HG03045 (cell line): ENCODE data around the gene ZBTB16.

Experiments used
- ATAC-seq: cut with Tn5 transposase; IDR thresholded peaks from one replicate; pipeline ENCODE4 v1.9.1; 2021; ENCODE audit warnings: mild to moderate bottlenecking, moderate library complexity; ENCODE audit not compliant: unreplicated experiment

ZBTB16 gene

DNA sequence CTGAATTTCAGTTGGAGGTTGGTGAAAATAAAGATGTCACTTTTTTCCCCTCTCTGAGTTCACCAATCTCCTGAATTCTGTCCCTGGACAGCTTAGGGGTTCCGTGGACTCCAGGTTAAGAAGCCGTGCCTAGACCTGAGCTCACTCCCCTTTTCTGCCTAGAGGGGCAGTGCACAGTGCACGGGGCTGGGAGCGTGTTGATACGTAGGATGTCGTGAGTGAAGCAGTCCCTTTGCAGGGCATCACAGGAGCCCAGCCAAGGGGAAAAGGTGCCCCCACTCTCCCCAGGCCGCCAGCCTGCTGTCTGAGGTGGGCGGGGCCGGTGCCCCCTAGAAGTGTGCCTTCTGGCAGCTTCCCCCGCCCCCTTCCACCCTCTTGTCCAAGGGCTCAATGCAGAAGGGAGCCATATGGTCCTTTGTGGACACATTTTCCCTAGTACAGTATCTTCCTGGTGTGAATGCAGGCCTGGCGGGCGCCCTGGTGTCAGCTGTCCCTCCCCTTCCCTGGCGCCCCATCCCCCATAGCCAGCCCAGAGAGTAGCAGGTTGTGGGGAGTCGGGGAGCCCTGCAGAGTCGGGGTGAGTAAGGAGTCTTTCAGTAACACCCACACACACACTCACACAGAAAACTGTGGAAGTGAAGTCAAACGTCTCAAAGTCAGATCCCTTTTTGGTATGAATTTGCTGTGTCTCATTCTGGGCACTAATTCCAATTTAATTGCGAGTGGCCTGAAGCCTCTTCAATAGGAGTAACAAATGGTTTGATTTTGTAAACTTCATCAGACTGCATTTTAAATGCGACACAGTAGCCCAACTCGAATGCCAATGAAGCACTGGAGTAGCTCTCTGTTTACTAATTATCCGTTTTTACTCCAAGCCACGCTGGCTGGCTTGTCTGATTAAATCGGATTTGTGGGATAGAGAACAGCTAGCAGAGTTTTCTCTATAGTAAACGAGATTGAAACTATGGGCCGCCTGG lies 169.2 kb downstream of the ZBTB16 start:
- no peak for ATAC-seq

DNA sequence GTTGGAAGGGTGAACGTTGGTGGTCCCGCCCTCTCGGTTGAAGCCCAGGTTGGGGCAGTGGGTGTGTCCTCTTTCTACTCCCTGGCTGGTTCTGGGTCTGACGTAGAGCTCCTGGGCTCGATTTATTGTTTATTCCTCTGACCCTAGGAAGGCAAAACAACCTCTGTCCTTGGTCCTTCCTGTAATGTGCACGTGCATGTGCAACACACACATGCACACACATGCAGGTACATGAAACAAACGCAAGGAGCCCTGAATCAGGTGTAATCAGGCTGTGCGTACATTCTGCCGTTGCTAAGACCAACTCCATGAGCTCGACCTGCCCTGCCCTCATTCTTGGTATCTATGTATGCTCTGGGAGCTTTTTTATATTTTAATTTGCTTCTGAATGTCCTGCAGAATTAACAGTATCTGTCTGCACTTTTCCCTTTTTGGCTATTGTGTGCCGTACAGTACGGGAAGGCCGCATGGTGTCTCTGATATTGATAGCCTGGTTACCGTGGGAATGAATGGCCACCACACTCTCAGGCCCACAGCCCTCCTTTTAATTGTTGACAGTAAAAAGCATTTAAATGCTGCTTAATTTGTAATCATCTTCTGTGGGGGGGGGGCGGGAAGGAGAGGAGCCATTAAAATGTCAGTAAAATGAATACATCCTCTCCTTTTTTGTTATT lies 170.7 kb downstream of the ZBTB16 start:
- ATAC-seq = no peak

DNA sequence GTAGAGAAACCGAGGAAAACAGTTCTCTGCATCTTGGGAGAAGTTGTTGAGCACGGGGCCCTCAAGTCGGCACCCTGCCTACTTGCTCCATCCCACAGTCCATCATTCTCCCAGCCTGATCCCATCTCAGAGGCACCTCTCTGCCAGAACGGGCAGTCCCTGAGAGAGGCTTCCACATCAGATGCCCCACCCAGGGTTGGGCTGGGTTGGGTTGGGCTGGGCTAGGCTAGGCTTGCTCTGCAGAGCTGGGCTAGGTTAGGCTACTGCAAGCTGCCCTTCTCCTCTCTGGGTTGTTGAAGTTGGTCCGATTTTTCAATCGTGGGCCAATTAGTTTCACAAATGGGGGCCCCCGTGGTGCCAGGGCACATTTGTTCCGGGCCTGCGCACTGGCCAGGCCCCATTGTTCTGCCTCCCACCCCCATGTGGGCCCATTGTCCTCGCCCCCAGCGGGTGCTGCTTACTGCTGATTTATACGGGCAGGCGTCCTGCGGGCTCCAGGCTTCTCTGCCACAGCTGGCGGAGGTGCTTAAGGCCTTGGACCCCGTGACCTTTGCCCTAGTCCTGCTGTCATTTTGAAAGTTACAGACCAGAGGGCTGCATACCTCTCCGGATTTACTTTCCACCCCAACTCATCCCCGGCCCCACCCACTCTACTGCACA lies 173.0 kb downstream of the ZBTB16 start:
- no peak for ATAC-seq

DNA sequence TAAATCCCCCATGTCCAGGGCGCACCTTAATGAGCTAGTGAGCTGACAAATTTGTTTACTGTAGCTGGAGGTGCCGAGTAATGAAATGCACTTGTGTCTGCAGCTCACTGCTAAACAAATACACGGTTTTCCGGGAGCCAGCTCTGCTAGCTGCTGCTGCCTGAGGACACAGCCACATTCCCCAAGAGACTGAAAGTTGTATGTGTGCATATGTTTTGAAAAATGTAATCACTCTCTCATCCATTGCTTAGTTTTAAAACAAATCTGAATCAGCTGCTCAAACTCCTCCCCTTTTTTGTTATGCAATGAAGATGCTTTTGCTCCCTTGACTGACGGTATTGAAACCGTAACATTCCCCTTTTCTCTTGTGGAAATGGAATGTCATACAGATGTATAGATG lies 174.2 kb downstream of the ZBTB16 start:
- no peak for ATAC-seq

DNA sequence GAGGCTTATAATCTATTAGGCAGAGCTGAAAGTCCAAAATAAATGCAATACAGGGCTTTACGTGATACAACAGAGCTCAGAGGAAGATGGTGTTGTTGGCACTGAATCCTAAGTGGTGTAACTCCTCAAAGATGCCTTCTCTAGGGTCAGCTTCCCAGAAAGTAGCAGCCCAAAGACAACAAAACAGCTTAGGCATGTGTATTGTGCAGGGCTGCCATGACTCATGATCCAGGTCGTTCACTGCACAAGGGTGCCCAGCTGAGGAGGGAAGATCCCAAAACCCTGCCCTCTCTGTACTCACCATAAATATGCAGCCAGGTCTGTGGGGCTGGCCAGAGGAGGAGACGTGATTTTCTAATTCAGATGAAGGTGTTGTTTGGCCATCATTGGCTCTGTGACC lies 177.3 kb downstream of the ZBTB16 start:
- ATAC-seq = no peak

DNA sequence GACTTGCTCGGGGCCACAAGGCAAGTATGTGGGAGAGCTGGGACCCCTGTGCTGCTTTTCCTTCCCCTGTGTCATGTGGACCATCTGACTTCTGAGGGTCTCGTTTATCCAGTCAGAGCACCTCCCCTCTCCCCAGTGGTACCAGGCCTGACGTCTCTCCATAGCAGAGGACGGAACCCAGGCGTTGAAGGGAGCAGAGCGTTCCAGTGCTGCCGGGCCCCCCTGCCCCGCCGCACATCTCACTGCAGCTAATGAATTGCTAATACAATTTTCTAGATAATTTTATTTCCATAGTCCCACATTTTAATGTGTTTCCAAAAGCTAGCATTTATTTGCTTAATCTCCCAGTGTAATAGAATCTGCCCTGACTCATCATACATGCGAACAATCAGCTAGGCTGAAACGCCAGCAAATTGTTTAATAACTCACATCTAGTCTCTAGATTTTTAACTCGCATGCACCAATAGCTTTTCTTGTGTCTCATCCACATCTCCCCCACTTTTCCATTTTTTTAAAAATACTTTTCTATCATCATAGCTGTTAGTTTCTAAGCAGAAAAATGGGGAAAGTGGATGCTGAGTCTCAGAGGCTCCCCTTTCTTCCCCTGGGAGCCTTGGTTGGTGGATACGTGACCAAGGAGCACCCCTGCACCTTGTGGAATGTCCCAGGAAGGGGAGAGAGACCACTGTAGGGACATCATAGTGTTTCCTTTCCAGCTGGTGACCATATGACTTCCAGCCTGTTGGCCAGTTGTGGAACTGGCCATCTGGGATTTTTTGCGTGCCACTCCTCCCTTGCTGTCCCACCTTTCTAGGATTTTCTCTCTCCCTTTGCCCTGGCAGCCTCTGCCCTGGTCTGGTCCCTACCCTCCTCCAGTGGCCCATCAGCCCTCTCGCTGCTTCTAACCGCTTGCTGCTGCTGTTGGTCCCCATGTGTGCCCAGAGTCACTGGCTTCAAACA lies 178.1 kb downstream of the ZBTB16 start:
- no peak for ATAC-seq

DNA sequence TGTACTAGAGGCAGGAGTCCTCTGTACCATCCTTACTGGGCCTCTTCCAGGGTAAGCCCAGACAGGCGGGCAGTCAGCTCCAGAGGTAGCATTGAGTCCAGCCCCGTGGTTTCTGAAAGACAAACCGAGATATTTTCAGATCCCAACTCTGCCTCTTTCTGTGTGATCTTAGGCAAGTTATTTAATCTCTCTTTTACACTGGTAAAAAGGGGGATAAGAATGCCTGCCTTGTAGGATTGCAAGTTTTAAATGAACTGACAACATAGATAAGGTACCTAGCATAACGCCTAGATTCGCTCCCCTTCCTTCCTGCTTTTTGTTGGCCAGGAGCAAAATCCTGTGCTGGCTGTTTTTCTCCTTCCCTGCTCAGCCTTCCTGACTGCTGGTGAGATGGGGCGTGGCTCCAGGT lies 180.2 kb downstream of the ZBTB16 start:
- ATAC-seq = no peak

DNA sequence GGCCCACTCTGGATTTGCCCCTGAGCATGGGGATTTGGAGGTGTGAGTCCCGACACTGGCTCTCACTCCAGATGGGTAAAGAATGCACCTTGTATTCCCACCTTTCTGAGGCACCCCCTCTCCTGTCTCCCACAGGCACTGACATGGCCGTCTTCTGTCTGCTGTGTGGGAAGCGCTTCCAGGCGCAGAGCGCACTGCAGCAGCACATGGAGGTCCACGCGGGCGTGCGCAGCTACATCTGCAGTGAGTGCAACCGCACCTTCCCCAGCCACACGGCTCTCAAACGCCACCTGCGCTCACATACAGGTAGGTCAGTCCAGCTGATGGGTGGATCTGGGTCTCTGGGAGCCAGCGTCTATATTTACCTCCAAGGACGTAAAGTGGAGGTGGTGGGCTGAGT lies 182.5 kb downstream of the ZBTB16 start:
- ATAC-seq = no peak

DNA sequence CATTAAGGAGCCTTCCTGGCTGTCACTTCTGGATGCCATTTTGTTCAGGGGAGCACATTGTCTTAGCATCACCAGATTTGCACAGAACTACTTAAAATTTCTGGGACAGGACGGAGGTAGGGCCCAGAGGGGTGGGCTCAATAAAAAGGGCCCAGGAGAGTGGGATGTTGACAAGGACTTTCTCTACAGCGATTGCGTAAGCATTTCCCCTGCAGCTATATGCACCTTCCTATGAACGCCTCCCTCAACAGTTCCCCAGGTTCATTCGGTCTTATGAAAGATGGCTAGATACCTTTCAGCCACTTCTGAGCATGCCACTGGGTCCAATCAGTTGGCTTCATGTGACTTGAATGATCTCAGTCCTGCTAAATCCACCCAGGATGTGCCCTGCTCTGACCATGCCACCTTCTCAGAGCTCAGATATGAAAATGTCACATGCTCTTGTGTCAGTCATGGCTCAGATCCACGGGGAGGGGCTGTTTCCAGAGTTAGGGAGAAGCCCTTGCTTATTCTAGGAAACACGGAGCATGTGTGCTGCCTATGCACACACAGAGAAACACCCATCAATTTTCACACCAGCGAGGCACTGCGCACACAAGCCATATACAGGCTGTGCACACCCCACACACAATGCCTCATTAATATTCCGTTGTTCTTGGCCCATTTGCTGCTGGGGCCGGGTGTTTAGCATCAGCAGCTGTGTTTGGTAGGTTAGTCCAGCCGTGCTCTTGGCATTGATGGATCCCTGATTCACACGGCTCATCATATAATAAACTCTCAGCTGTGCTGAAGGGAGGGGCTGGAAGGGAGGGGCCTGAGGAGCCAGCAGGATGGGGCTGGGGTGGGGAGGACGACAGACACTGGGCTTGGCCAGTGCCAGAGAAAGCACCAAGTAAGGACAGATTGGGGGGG lies 184.2 kb downstream of the ZBTB16 start:
- ATAC-seq = no peak

DNA sequence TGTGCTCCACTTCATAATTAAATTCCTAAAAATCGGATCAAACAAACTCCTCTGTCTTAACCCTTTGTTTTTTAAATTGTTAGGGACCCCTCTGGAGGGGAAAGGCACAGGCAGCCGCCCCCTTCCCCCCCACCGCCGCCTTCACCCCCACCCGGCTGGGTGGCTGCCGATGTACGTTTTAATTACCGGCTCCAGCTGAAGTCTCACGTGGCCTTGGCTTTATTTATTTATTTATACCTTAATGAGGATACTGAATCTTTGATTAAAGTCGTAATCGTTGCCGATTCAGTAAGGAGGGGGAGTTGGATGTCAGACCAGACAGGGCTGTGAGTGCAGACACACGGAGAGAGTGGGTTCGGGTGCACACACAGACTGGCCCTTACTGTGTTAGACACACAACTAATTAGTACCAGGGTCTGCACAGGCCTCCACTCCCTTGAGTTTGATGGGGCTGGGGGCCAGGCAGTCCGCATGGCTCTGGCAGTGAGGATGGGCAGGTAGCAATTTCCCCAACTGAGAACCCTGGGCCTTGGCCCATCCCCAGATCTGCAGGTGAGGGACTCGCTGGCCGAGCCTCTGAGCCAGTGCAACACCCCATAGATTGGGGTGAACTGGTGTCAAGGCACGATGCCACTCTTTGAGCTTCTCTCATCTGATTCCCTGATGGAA lies 185.3 kb downstream of the ZBTB16 start:
- ATAC-seq = no peak

DNA sequence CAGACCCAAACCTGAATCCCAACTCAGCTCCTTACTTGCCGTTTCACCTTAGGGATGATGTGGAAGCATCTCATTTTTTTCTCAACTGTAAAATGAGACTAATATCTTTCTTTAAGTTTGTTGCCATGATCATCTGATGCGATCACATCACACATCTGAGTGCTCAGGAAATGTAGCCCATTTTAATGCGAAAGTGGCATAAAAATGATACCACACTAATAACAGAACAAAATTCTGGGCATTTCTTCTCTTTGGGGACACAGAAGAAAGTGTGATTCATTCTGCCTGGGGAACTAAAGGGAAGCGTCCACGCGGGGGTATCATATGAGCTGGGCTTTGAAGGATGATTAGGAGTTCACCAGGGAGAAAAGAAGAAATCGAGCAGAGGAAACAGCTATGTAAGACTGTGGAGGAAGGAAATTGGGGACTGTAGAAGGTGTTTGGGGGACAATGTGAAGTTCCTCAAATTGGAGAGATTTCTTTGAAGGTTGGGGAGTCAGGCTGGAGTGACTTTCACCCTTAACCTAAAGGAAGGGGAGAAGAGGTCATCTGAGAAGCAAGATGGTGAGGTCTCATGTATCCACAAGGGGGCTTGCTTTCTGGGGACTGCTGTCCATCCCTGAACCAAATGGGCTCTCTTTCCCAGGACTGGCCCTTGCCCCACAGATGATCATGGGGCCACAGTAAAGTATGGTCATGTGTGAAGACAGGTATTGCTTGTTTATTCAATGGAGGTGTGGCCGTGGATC lies 187.0 kb downstream of the ZBTB16 start:
- ATAC-seq = no peak

DNA sequence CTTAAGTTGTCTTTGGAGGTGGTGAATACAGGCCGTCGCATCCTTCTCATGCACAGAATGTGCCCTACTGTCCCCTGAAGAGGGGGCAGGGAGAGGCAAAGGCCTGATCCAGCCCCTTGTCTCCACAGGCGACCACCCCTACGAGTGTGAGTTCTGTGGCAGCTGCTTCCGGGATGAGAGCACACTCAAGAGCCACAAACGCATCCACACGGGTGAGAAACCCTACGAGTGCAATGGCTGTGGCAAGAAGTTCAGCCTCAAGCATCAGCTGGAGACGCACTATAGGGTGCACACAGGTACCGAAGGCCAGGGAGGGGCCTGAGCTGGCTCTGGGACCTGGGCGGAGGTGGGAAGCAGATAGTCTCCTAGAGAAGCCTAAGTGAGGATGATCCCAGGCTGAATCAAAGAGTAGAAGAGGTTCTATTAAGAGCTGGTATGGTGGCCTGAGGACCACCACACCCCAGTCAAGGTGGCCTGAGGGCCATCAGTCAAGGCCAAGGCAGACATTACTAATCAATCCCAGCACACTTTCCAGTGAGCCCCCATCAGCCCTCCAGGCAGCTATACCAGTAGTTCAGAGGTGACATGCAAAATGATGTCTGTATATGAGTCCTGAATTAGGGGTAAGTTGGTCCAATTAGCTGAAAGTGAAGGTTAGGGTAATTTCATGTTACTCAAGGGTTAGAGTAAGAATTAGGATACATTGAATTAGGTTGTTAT lies 187.7 kb downstream of the ZBTB16 start:
- ATAC-seq = no peak

DNA sequence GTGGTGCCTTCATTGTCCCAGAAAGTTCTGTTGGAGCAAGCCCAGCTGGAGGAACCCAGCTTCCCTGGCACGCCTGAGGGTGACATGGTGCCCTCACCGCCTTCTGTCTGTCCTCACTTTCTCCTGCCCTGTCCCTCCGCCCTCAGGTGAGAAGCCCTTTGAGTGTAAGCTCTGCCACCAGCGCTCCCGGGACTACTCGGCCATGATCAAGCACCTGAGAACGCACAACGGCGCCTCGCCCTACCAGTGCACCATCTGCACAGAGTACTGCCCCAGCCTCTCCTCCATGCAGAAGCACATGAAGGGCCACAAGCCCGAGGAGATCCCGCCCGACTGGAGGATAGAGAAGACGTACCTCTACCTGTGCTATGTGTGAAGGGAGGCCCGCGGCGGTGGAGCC lies 190.7 kb downstream of the ZBTB16 start:
- no peak for ATAC-seq

DNA sequence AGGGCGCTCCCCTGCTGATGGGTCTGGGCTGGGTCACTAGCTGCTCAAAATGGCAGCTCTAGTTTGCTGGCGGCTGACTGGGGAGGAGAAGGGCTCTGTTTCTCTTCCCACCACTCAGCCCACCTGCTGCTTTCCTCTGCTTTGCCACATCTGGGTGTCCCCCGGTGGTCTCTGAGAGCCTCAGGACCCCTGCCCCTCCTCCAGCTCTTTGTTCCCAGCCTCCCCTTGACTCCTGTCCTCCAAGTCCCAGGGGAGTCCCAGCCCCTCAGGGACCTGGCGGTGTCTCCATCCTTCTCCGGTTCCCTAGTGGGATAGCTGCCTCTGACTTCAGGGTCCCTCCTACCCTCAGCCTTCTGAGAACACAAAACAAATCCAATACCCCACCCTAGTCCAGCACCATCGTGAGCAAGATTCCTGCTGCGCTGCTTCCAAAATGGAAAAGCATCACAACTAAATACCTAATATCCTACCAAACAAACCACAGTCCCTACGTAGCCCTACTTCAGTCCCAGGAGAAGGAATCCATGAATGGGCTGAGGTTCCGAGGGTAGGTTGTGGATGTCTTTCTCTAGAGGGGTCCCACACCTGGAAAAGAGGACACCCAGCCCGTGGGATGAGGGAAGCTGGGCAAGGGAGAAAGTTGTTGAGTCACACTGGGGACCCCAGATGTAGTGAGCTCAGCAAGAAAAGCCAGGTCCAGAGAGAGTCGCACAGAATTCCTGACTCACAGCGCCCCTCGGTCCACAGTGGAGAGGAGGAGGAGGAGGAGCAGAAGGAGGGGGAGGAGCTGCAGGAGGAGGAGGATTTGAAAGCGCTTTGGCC lies 191.7 kb downstream of the ZBTB16 start:
- no peak for ATAC-seq

DNA sequence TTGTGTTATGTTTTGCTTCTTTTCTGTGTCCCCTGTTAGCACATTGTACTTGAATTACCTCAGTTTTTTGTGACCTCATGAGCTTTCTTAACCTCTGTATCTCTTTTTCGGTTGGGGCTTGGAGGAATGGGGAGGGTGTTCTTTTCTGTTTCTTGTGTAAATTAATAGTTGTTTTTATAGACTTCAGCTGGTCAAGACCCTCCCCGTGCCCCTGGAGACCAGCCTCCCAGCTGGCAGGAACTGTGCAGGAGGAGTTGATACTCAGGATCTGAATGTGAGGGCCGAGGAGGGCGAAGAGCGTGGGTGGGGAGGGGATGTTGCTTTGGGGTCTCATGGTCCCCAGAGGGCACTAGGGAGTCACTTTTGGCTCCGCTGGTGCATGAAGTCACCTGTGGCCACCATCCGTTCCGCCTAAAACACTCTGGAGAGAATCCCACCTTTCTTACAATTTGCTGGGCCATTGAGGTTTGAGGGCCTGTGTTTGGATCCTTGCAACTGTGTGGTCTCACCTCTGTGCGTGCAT lies 192.4 kb downstream of the ZBTB16 start:
- ATAC-seq = no peak

DNA sequence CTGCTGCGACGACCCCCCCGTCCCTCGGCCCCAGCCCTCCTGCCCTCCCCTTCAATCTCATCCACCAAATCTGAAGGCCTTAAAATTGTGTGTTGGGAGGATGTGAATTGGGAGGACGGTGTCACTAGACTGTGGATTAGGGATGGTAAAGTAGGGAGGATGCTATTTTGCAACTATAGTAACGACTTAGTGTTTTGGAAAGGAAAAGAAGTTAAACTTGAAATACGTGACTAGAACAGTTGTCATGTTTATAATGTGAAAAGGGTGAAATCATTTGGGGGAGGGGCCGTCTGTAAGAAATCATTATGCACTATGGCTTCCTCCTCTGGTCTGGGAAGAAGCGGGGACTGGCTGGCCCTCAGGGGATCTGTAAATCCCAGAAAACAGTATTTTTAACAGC lies 193.3 kb downstream of the ZBTB16 start:
- no peak for ATAC-seq

DNA sequence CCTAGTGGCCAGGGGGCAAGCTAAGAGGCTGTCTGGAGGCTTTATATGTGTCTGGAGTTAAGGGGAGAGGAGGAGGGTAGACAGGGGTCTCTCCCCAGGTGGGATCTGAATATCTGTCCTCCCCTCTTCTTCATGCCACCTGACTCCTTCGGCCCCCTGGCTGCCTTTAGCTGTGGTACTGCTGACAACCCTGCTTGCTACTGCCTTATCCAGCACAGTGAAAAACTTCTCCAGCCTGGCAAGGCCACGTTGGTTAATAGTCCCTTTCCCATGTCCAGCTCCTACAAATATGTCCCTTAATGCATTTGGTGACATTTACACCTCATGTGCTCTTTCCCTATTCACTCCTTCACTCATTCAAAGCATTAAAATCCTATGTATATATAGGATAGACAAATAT lies 194.3 kb downstream of the ZBTB16 start:
- ATAC-seq = no peak
